NCI-H82 treated with DMSO at 0.1 percent for 48 hours (cell line): Measurements from ENCODE around the gene TMA16.
"Not testable (repeated sequence)": the region's sequence is repeated elsewhere in the genome, so short reads cannot be mapped to it uniquely, and the experiment has no call there.

Experiments
- DNase-seq: peaks from one replicate; lab custom pipeline; 2025; ENCODE audit not compliant: unreplicated experiment; lab: John Stamatoyannopoulos, UW

The TMA16 gene

GRCh38 chr4:163494360-163495241 lies at the start of gene TMA16:
TSS of gene TMA16 (plus strand) at chr4:163494690. CDS start at chr4:163494802, 112 bp downstream.
- peak; percentile 83 for DNase-seq

GRCh38 chr4:163447023-163447422 lies 47.5 kb upstream of the TMA16 start:
- not testable (repeated sequence) for DNase-seq

- DNase-seq, result no peak
Measured at GRCh38 chr4:163447481-163447880, 47.0 kb upstream of the TMA16 start.

- no peak for DNase-seq
Measured at GRCh38 chr4:163448540-163449203, 45.8 kb upstream of the TMA16 start.

- no peak for DNase-seq
Measured at GRCh38 chr4:163462556-163462955, 31.9 kb upstream of the TMA16 start.

GRCh38 chr4:163467082-163467770 lies 27.3 kb upstream of the TMA16 start:
- no peak for DNase-seq

- DNase-seq, result no peak
Measured at GRCh38 chr4:163470391-163470790, 24.1 kb upstream of the TMA16 start.

- no peak for DNase-seq
Measured at GRCh38 chr4:163473130-163473529, 21.4 kb upstream of the TMA16 start.

GRCh38 chr4:163473576-163473975 lies 20.9 kb upstream of the TMA16 start, which contains the start of gene TKTL2:
TSS of gene TKTL2 (minus strand) at chr4:163473754. CDS start at chr4:163473734, 20 bp downstream.
- DNase-seq, result no peak

- no peak for DNase-seq
Measured at GRCh38 chr4:163474027-163474426, 20.5 kb upstream of the TMA16 start.

GRCh38 chr4:163476761-163477438 lies 17.6 kb upstream of the TMA16 start:
- DNase-seq, result no peak

GRCh38 chr4:163482190-163482589 lies 12.3 kb upstream of the TMA16 start:
- DNase-seq, result no peak

- peak; percentile 45 for DNase-seq
Measured at GRCh38 chr4:163484906-163485305, 9.6 kb upstream of the TMA16 start.

- DNase-seq, result no peak
Measured at GRCh38 chr4:163485589-163485988, 8.9 kb upstream of the TMA16 start.

- no peak for DNase-seq
Measured at GRCh38 chr4:163486321-163486720, 8.2 kb upstream of the TMA16 start.

- no peak for DNase-seq
Measured at GRCh38 chr4:163489929-163490328, 4.6 kb upstream of the TMA16 start.

GRCh38 chr4:163492951-163493504 lies 1.5 kb upstream of the TMA16 start:
- no peak for DNase-seq

GRCh38 chr4:163493643-163494359 lies 689 bp upstream of the TMA16 start:
- no peak for DNase-seq

- no peak for DNase-seq
Measured at GRCh38 chr4:163495900-163496299, 1.4 kb downstream of the TMA16 start.

GRCh38 chr4:163500586-163500985 lies 6.1 kb downstream of the TMA16 start:
- no peak for DNase-seq
